GM23338 (cell line): ENCODE data around the gene MOB3B. TPM values are rescaled to one million over a fixed set of nuclear protein-coding genes. Genes with fewer than 3 reads are reported as not detected.

Experiments
- ATAC-seq: fragments of 200-7000 bp; cut with Tn5 transposase; 3 replicates; pipeline ENCODE4 v1.9.1; 2020
- DNase-seq: peaks from one replicate; pipeline ENCODE4 v3.0.0-alpha.2; 2015; ENCODE audit warnings: low spot score
- H2AFZ ChIP-seq: fragments of 200-600 bp; sonication (generic); 2 replicates; pipeline ENCODE4 v1.8.0; 2016; ENCODE audit warnings: antibody characterized with exemption, mild to moderate bottlenecking, moderate library complexity
- H3F3A ChIP-seq: fragments of 200-600 bp; sonication (generic); replicated peaks from 2 replicates; pipeline ENCODE4 v1.8.0; 2017; ENCODE audit warnings: antibody characterized with exemption, mixed run types, low read depth
- H3K27ac ChIP-seq: fragments of 200-600 bp; sonication (generic); 2 replicates; pipeline ENCODE4 v1.6.1; 2016; ENCODE audit warnings: low read depth
- H3K27me3 ChIP-seq: fragments of 200-600 bp; sonication (generic); 2 replicates; pipeline ENCODE4 v1.8.0; 2016; ENCODE audit warnings: mild to moderate bottlenecking, mixed run types, moderate library complexity; ENCODE audit not compliant: insufficient read depth
- H3K36me3 ChIP-seq: fragments of 200-600 bp; sonication (generic); 2 replicates; pipeline ENCODE4 v1.8.0; 2016; ENCODE audit warnings: mild to moderate bottlenecking; ENCODE audit not compliant: insufficient read depth
- H3K4me1 ChIP-seq: fragments of 200-600 bp; sonication (generic); 2 replicates; pipeline ENCODE4 v1.8.0; 2016; ENCODE audit warnings: mild to moderate bottlenecking, moderate library complexity; ENCODE audit not compliant: insufficient read depth
- H3K4me2 ChIP-seq: fragments of 200-600 bp; sonication (generic); 2 replicates; pipeline ENCODE4 v1.7.1; 2017; ENCODE audit warnings: mixed run types
- H3K4me3 ChIP-seq: fragments of 200-600 bp; sonication (generic); 2 replicates; pipeline ENCODE4 v1.6.1; 2016; ENCODE audit warnings: mixed run types
- H3K79me2 ChIP-seq: fragments of 200-600 bp; sonication (generic); replicated peaks from 2 replicates; pipeline ENCODE4 v1.8.0; 2017; ENCODE audit warnings: mild to moderate bottlenecking; ENCODE audit not compliant: insufficient read depth
- H3K9me2 ChIP-seq: fragments of 200-600 bp; sonication (generic); 2 replicates; pipeline ENCODE4 v1.8.0; 2017; ENCODE audit not compliant: insufficient read depth
- H4K20me1 ChIP-seq: fragments of 200-600 bp; sonication (generic); replicated peaks from 2 replicates; pipeline ENCODE4 v1.8.0; 2017; ENCODE audit warnings: mild to moderate bottlenecking; ENCODE audit not compliant: insufficient read depth
- H3K27ac Mint-ChIP-seq: 2 replicates; pipeline ENCODE4 v1.8.0; 2020; ENCODE audit warnings: inconsistent platforms, mild to moderate bottlenecking, moderate library complexity, mixed read lengths
- H3K27me3 Mint-ChIP-seq: 3 replicates; pipeline ENCODE4 v1.8.0; 2022; ENCODE audit warnings: low read depth, mild to moderate bottlenecking, moderate library complexity, mixed read lengths, inconsistent platforms; ENCODE audit not compliant: insufficient read depth, poor library complexity
- H3K36me3 Mint-ChIP-seq: 3 replicates; pipeline ENCODE4 v1.8.0; 2021; ENCODE audit warnings: low read depth, mild to moderate bottlenecking, inconsistent platforms, moderate library complexity, mixed read lengths
- H3K4me1 Mint-ChIP-seq: 3 replicates; pipeline ENCODE4 v1.8.0; 2020; ENCODE audit warnings: mild to moderate bottlenecking, inconsistent platforms, mixed read lengths
- H3K4me3 Mint-ChIP-seq: 3 replicates; pipeline ENCODE4 v1.8.0; 2021; ENCODE audit warnings: moderate library complexity, mild to moderate bottlenecking, inconsistent platforms, mixed read lengths
- H3K9me3 Mint-ChIP-seq: 3 replicates; pipeline ENCODE4 v1.8.0; 2020; ENCODE audit warnings: moderate library complexity, mild to moderate bottlenecking, inconsistent platforms, mixed read lengths
- CREB1 ChIP-seq: fragments of 250-450 bp; sonication (Bioruptor Pico); IDR thresholded peaks from 2 replicates; pipeline ENCODE4 v1.5.0; 2020; ENCODE audit warnings: low read depth, mild to moderate bottlenecking, moderate library complexity
- EZH2phosphoT487 ChIP-seq: fragments of 200-600 bp; sonication (generic); IDR thresholded peaks from one replicate; pipeline ENCODE4 v1.8.1; 2018; ENCODE audit warnings: antibody characterized with exemption; ENCODE audit not compliant: unreplicated experiment
- JUNB ChIP-seq: IDR thresholded peaks from one replicate; pipeline ENCODE4 v1.6.1; 2016; ENCODE audit warnings: antibody characterized with exemption; ENCODE audit not compliant: unreplicated experiment
- NANOG ChIP-seq: IDR thresholded peaks from 2 replicates; pipeline ENCODE4 v1.6.1; 2016; ENCODE audit warnings: antibody characterized with exemption, borderline replicate concordance
- STAT1 ChIP-seq: IDR thresholded peaks from one replicate; pipeline ENCODE4 v1.6.1; 2016; ENCODE audit warnings: antibody characterized with exemption; ENCODE audit not compliant: unreplicated experiment
- ZNF114 ChIP-seq: fragments of 250-450 bp; sonication (Bioruptor Pico); IDR thresholded peaks from 2 replicates; pipeline ENCODE4 v1.5.0; 2020; ENCODE audit warnings: mild to moderate bottlenecking, moderate library complexity
- ZNF331 ChIP-seq: fragments of 250-450 bp; sonication (Bioruptor Pico); IDR thresholded peaks from 2 replicates; pipeline ENCODE4 v1.5.0; 2020; ENCODE audit warnings: low read depth, mild to moderate bottlenecking, moderate library complexity
- polyA plus RNA-seq: library from polyadenylated mRNA; unstranded; fragments of >200 nt; fragmentation: Nextera tagmentation; extraction: Ambion mirVana; gene quantifications from 2 replicates; pipeline ENCODE4 v1.2.1, GENCODE V29; 2016
- total RNA-seq: library from RNA; depleted of rRNA; stranded (reverse); fragments of >200 nt; shearing (Covaris generic); gene quantifications from 2 replicates; pipeline ENCODE4 v1.2.3, GENCODE V29; 2014
- TF ChIP-seq, protein P1 (sequence below): IDR thresholded peaks from one replicate; pipeline ENCODE4 v1.6.1; 2018; ENCODE audit warnings: antibody characterized with exemption; ENCODE audit not compliant: unreplicated experiment
- TF ChIP-seq, protein P2 (sequence below): IDR thresholded peaks from 2 replicates; pipeline ENCODE4 v1.6.1; 2016; ENCODE audit warnings: antibody characterized with exemption
- TF ChIP-seq, protein P3 (sequence below), 2 experiments: fragments of 200-600 bp in 1 of 2; sonication (generic) in 1 of 2; conservative IDR thresholded peaks; 2 replicates each; pipeline versions ENCODE4 v1.5.1 to v1.6.1; 2016 to 2017; ENCODE audit warnings: antibody characterized with exemption in 2 of 2, low read depth in 2 of 2, mild to moderate bottlenecking in 2 of 2, moderate library complexity in 1 of 2
- TF ChIP-seq, protein P4 (sequence below): fragments of 250-450 bp; sonication (Bioruptor Pico); IDR thresholded peaks from 2 replicates; pipeline ENCODE4 v1.5.0; 2020; ENCODE audit warnings: mild to moderate bottlenecking, moderate library complexity

MOB3B gene
- total and polyA plus RNA-seq, 2 experiments from 2014 or later: 7.6 to 12.1 TPM

- Histone ChIP-seq H3K4me1 (peaks cover 28% of the 10 kb centered on the region), H3K4me2 (no peak overlapping the region), H3K4me3 (no peak overlapping the region), H3K27me3 (no peaks in the 10 kb centered on the region), H3F3A (no peaks in the 10 kb centered on the region), H3K27ac (no peak overlapping the region), H4K20me1 (no peaks in the 10 kb centered on the region), H3K36me3 (no peaks in the 10 kb centered on the region), H2AFZ (no peak overlapping the region), H3K79me2 (no peaks in the 10 kb centered on the region), H3K9me2 (peaks cover 16% of the 10 kb centered on the region; the same call in 1 of the 2 replicates)
- peak; percentile 29; the same call in 2 of the 3 replicates for ATAC-seq
- TF ChIP-seq, protein P1, sequence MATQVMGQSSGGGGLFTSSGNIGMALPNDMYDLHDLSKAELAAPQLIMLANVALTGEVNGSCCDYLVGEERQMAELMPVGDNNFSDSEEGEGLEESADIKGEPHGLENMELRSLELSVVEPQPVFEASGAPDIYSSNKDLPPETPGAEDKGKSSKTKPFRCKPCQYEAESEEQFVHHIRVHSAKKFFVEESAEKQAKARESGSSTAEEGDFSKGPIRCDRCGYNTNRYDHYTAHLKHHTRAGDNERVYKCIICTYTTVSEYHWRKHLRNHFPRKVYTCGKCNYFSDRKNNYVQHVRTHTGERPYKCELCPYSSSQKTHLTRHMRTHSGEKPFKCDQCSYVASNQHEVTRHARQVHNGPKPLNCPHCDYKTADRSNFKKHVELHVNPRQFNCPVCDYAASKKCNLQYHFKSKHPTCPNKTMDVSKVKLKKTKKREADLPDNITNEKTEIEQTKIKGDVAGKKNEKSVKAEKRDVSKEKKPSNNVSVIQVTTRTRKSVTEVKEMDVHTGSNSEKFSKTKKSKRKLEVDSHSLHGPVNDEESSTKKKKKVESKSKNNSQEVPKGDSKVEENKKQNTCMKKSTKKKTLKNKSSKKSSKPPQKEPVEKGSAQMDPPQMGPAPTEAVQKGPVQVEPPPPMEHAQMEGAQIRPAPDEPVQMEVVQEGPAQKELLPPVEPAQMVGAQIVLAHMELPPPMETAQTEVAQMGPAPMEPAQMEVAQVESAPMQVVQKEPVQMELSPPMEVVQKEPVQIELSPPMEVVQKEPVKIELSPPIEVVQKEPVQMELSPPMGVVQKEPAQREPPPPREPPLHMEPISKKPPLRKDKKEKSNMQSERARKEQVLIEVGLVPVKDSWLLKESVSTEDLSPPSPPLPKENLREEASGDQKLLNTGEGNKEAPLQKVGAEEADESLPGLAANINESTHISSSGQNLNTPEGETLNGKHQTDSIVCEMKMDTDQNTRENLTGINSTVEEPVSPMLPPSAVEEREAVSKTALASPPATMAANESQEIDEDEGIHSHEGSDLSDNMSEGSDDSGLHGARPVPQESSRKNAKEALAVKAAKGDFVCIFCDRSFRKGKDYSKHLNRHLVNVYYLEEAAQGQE: no peak
- TF ChIP-seq EZH2phosphoT487 (no peak), JUNB (no peak), ZNF331 (CRISPR knock-in tag) (no peak), STAT1 (no peak), NANOG (no peak), CREB1 (CRISPR knock-in tag) (no peak), ZNF114 (no peak)
- TF ChIP-seq, protein P2, sequence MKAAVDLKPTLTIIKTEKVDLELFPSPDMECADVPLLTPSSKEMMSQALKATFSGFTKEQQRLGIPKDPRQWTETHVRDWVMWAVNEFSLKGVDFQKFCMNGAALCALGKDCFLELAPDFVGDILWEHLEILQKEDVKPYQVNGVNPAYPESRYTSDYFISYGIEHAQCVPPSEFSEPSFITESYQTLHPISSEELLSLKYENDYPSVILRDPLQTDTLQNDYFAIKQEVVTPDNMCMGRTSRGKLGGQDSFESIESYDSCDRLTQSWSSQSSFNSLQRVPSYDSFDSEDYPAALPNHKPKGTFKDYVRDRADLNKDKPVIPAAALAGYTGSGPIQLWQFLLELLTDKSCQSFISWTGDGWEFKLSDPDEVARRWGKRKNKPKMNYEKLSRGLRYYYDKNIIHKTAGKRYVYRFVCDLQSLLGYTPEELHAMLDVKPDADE: no peak
- TF ChIP-seq, protein P3, sequence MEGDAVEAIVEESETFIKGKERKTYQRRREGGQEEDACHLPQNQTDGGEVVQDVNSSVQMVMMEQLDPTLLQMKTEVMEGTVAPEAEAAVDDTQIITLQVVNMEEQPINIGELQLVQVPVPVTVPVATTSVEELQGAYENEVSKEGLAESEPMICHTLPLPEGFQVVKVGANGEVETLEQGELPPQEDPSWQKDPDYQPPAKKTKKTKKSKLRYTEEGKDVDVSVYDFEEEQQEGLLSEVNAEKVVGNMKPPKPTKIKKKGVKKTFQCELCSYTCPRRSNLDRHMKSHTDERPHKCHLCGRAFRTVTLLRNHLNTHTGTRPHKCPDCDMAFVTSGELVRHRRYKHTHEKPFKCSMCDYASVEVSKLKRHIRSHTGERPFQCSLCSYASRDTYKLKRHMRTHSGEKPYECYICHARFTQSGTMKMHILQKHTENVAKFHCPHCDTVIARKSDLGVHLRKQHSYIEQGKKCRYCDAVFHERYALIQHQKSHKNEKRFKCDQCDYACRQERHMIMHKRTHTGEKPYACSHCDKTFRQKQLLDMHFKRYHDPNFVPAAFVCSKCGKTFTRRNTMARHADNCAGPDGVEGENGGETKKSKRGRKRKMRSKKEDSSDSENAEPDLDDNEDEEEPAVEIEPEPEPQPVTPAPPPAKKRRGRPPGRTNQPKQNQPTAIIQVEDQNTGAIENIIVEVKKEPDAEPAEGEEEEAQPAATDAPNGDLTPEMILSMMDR (conservative IDR thresholded peaks at IDR 0.05; ENCODE audit: low read depth in 2 of 2): no peak
- TF ChIP-seq, protein P4, sequence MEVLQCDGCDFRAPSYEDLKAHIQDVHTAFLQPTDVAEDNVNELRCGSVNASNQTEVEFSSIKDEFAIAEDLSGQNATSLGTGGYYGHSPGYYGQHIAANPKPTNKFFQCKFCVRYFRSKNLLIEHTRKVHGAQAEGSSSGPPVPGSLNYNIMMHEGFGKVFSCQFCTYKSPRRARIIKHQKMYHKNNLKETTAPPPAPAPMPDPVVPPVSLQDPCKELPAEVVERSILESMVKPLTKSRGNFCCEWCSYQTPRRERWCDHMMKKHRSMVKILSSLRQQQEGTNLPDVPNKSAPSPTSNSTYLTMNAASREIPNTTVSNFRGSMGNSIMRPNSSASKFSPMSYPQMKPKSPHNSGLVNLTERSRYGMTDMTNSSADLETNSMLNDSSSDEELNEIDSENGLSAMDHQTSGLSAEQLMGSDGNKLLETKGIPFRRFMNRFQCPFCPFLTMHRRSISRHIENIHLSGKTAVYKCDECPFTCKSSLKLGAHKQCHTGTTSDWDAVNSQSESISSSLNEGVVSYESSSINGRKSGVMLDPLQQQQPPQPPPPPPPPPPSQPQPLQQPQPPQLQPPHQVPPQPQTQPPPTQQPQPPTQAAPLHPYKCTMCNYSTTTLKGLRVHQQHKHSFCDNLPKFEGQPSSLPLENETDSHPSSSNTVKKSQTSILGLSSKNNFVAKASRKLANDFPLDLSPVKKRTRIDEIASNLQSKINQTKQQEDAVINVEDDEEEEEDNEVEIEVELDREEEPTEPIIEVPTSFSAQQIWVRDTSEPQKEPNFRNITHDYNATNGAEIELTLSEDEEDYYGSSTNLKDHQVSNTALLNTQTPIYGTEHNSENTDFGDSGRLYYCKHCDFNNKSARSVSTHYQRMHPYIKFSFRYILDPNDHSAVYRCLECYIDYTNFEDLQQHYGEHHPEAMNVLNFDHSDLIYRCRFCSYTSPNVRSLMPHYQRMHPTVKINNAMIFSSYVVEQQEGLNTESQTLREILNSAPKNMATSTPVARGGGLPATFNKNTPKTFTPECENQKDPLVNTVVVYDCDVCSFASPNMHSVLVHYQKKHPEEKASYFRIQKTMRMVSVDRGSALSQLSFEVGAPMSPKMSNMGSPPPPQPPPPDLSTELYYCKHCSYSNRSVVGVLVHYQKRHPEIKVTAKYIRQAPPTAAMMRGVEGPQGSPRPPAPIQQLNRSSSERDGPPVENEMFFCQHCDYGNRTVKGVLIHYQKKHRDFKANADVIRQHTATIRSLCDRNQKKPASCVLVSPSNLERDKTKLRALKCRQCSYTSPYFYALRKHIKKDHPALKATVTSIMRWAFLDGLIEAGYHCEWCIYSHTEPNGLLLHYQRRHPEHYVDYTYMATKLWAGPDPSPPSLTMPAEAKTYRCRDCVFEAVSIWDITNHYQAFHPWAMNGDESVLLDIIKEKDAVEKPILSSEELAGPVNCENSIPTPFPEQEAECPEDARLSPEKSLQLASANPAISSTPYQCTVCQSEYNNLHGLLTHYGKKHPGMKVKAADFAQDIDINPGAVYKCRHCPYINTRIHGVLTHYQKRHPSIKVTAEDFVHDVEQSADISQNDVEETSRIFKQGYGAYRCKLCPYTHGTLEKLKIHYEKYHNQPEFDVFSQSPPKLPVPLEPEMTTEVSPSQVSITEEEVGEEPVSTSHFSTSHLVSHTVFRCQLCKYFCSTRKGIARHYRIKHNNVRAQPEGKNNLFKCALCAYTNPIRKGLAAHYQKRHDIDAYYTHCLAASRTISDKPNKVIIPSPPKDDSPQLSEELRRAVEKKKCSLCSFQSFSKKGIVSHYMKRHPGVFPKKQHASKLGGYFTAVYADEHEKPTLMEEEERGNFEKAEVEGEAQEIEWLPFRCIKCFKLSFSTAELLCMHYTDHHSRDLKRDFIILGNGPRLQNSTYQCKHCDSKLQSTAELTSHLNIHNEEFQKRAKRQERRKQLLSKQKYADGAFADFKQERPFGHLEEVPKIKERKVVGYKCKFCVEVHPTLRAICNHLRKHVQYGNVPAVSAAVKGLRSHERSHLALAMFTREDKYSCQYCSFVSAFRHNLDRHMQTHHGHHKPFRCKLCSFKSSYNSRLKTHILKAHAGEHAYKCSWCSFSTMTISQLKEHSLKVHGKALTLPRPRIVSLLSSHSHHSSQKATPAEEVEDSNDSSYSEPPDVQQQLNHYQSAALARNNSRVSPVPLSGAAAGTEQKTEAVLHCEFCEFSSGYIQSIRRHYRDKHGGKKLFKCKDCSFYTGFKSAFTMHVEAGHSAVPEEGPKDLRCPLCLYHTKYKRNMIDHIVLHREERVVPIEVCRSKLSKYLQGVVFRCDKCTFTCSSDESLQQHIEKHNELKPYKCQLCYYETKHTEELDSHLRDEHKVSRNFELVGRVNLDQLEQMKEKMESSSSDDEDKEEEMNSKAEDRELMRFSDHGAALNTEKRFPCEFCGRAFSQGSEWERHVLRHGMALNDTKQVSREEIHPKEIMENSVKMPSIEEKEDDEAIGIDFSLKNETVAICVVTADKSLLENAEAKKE (CRISPR knock-in tag): no peak
- no peak overlapping the region for H3K27ac Mint-ChIP-seq
- peaks cover 25% of the 10 kb centered on the region for H3K4me1 Mint-ChIP-seq
- no peak for DNase-seq
- H3K27me3 Mint-ChIP-seq: peaks cover 9% of the 10 kb centered on the region
- peaks cover 21% of the 10 kb centered on the region for H3K9me3 Mint-ChIP-seq
- no peak overlapping the region for H3K4me3 Mint-ChIP-seq
- H3K36me3 Mint-ChIP-seq: peaks cover 24% of the 10 kb centered on the region
Measured at GRCh38 chr9:27310582-27310981, 219.0 kb downstream of the MOB3B start.
